GM10248 (cell line): Measurements from ENCODE around the gene HACL1.

Experiments
- CTCF ChIA-PET: fragments of 300-600 bp; sonication (Branson Sonifier 250); formaldehyde crosslinking; extraction: SDS; loops from one replicate; lab custom pipeline; 2021; ENCODE audit warnings: antibody characterized with exemption; lab: Yijun Ruan, JAX
- POLR2A ChIA-PET: fragments of 350-650 bp; sonication (Branson Sonifier 250); formaldehyde crosslinking; extraction: SDS; loops from one replicate; lab custom pipeline; 2020; ENCODE audit warnings: antibody characterized with exemption; lab: Yijun Ruan, JAX
- DNase-seq: peaks from one replicate; pipeline ENCODE4 v3.0.0; 2012; ENCODE audit errors: extremely low spot score
- CTCF ChIP-seq: IDR thresholded peaks from 2 replicates; pipeline ENCODE4 v1.5.1; 2012; ENCODE audit warnings: mild to moderate bottlenecking, low read depth; ENCODE audit errors: extremely low read depth, missing control alignments, control extremely low read depth

Gene HACL1

GRCh38 chr3:15602146-15602536 is 772 bp upstream of the HACL1 start:
- ChIA-PET CTCF (interaction anchor here (0.8 to 1.3 kb wide), 3 partner anchors 9 to 380 kb away, joined by 3 to 4 read pairs (median 3); no protein-coding TSS in a partner anchor), POLR2A (interaction anchor here (0.6 to 1.3 kb wide), 2 partner anchors 22 to 130 kb away, joined by 3 to 4 read pairs; no protein-coding TSS in a partner anchor)
- no peak for TF ChIP-seq CTCF
- DNase-seq = no peak

- CTCF ChIA-PET = interaction anchor here (0.8 to 1.3 kb wide), 3 partner anchors 30 to 378 kb away, joined by 3 to 4 read pairs (median 3); no protein-coding TSS in a partner anchor
- no peak for DNase-seq
- POLR2A ChIA-PET = interaction anchor here (0.5 to 1.3 kb wide), 3 partner anchors 12 to 45 kb away, joined by 3 to 6 read pairs (median 3); no protein-coding TSS in a partner anchor
- no peak for TF ChIP-seq CTCF
Measured at GRCh38 chr3:15601046-15601398, 347 bp downstream of the HACL1 start.

- ChIA-PET POLR2A (no interaction called here), CTCF (no interaction called here)
- DNase-seq = no peak
- no peak for TF ChIP-seq CTCF
Measured at GRCh38 chr3:15595955-15596354, 5.4 kb downstream of the HACL1 start.

GRCh38 chr3:15592968-15593367 is 8.4 kb downstream of the HACL1 start:
- TF ChIP-seq CTCF = no peak
- no peak for DNase-seq
- CTCF ChIA-PET = no interaction called here
- POLR2A ChIA-PET = no interaction called here

GRCh38 chr3:15591928-15592327 is 9.4 kb downstream of the HACL1 start:
- ChIA-PET CTCF (no interaction called here), POLR2A (no interaction called here)
- no peak for DNase-seq
- TF ChIP-seq CTCF = no peak

GRCh38 chr3:15591242-15591641 is 10.1 kb downstream of the HACL1 start:
- DNase-seq = no peak
- CTCF ChIA-PET = no interaction called here
- TF ChIP-seq CTCF = no peak
- POLR2A ChIA-PET = no interaction called here
